Breast epithelium (tissue), 3 donors: Measurements from ENCODE around the gene PTPRM.

Experiments
- POLR2A ChIP-seq: fragments of 450-650 bp; IDR thresholded peaks from one replicate; pipeline ENCODE4 v1.6.1; 2016; ENCODE audit warnings: antibody characterized with exemption, mild to moderate bottlenecking, moderate library complexity
- POLR2AphosphoS5 ChIP-seq, 3 donors: sonication (generic); formaldehyde crosslinking; IDR thresholded peaks; one replicate each; pipeline ENCODE4 v1.6.1; 2017; ENCODE audit warnings: antibody characterized with exemption in 3 of 3
- TF ChIP-seq, protein P1 (sequence below), 3 donors: fragments of 450-650 bp; IDR thresholded peaks; one replicate each; pipeline ENCODE4 v1.5.1; 2016 to 2017; ENCODE audit warnings: antibody characterized with exemption in 3 of 3, mild to moderate bottlenecking in 3 of 3, moderate library complexity in 3 of 3

DNA sequence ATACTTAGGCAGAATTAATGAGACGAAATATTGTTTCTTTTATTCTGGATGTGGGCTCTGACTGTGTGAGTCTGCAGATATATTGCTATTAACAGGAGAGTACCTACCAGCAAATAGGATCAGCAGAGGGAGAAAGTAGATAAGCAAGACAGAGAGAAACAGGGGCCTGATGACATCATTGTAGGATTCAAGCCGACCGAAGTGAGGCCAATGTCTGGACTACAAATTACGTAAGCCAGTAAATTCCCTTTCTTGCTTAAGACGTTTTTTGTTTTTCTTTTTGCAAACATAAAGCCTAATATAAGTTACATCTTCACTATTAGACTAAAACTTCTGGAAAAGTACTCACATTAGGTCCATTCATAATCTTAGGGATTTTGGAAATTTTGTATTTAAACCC, 21.4 kb upstream of the PTPRM start:
- TF ChIP-seq, protein P1, sequence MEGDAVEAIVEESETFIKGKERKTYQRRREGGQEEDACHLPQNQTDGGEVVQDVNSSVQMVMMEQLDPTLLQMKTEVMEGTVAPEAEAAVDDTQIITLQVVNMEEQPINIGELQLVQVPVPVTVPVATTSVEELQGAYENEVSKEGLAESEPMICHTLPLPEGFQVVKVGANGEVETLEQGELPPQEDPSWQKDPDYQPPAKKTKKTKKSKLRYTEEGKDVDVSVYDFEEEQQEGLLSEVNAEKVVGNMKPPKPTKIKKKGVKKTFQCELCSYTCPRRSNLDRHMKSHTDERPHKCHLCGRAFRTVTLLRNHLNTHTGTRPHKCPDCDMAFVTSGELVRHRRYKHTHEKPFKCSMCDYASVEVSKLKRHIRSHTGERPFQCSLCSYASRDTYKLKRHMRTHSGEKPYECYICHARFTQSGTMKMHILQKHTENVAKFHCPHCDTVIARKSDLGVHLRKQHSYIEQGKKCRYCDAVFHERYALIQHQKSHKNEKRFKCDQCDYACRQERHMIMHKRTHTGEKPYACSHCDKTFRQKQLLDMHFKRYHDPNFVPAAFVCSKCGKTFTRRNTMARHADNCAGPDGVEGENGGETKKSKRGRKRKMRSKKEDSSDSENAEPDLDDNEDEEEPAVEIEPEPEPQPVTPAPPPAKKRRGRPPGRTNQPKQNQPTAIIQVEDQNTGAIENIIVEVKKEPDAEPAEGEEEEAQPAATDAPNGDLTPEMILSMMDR (IDR thresholded peaks at IDR 0.05), result no peak
- TF ChIP-seq POLR2A (no peak), POLR2AphosphoS5 (IDR thresholded peaks at IDR 0.05) (no peak)
